ENCODE results near the gene MBNL2. TPM values are rescaled to one million over a fixed set of nuclear protein-coding genes. Genes with fewer than 3 reads are reported as not detected.
A peak's percentile ranks its signal among the peaks of the same experiment; 100 is the strongest.

Gene MBNL2
- total and polyA plus RNA-seq, 11 donors: 18.5 to 100 (median 81.4) TPM

- H3K27me3 ChIP-seq: no peaks in the 10 kb centered on the region
- peaks cover 0 to 21% (median 0%) of the 10 kb centered on the region in 12 donors for H3K4me1 ChIP-seq
- 73 to 92% (median 84%) methylated on average over 1 of the region's 1 CpG for WGBS, 4 donors
- no peak for TF ChIP-seq CTCF (IDR thresholded peaks at IDR 0.05)
- no peak for TF ChIP-seq POLR2A (IDR thresholded peaks at IDR 0.05)
- H3K9me3 ChIP-seq: no peaks in the 10 kb centered on the region
- no peak overlapping the region for H3K27ac ChIP-seq
- intact Hi-C loops (cut with DNase I): no loop called here
- peaks cover 0 to 43% (median 20%) of the 10 kb centered on the region in 9 donors for H3K36me3 ChIP-seq
- ATAC-seq: no peak
- H3K4me3 ChIP-seq: no peak overlapping the region
- DNase-seq: no peak
These were observed 169.9 kb downstream of the MBNL2 start for GRCh38 chr13:97392020-97392419.

DNA sequence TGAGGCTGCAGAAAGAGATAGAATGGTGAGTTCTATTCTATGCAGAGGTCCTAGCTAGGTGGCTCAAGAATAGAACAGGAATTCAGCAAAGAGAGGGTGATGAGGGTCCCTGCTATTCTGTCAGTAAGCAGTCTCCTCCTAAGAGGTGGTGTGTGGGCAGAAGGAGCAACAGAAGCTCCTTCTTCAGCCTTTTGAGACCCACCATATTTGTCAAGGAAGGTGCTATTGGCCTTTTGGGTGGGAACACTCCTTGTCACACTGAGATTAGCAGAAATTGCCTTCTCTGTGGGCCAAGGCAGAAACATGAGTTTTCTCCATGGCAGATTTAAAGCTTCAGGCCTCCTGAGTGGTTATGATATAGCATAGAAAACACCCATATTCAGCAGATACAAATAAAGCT is 172.4 kb downstream of the MBNL2 start:
- Histone ChIP-seq H3K36me3 (peaks cover 0 to 36% (median 20%) of the 10 kb centered on the region in 9 donors), H3K4me1 (peaks cover 0 to 10% (median 0%) of the 10 kb centered on the region in 12 donors), H3K9me3 (no peaks in the 10 kb centered on the region), H3K4me3 (no peak overlapping the region), H3K27me3 (no peaks in the 10 kb centered on the region), H3K27ac (no peak overlapping the region)
- TF ChIP-seq CTCF (IDR thresholded peaks at IDR 0.05) (no peak), POLR2A (IDR thresholded peaks at IDR 0.05) (no peak)
- ATAC-seq (no peak), DNase-seq (no peak)
- intact Hi-C loops (cut with DNase I): no loop called here

GRCh38 chr13:97395447-97396136 is 173.5 kb downstream of the MBNL2 start:
- ATAC-seq (peak in 1 of 4 donors; percentile 47), DNase-seq (no peak)
- H3K36me3 ChIP-seq: peaks cover 0 to 34% (median 20%) of the 10 kb centered on the region in 9 donors
- no peaks in the 10 kb centered on the region for H3K9me3 ChIP-seq
- H3K4me3 ChIP-seq: no peak overlapping the region
- H3K27ac ChIP-seq: no peak overlapping the region
- intact Hi-C loops (cut with DNase I): no loop called here
- WGBS, 4 donors: 80 to 87% (median 87%) methylated on average over 4 of the region's 4 CpGs
- no peak for TF ChIP-seq CTCF (IDR thresholded peaks at IDR 0.05)
- TF ChIP-seq POLR2A (IDR thresholded peaks at IDR 0.05): no peak
- H3K4me1 ChIP-seq: peaks cover 0 to 10% (median 0%) of the 10 kb centered on the region in 12 donors
- no peaks in the 10 kb centered on the region for H3K27me3 ChIP-seq

DNA sequence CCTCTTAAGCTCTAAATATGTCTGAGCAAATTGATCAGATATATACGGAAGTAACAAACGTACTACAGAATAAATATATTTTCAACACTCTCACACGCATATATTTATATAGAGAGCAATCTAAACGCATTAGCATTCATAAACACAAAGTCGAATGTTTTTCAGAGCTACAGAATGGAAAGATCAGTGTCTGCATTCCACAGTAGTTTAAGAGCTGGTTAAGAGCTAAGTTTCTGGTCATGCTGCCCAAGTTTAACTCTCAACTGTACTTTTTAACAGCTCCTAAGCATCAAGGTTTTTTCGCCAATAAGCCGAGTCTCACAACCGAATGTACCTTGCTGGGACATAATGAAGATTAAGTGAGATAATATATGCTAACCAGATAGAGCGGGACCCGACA is 175.1 kb downstream of the MBNL2 start:
- DNase-seq: no peak
- intact Hi-C loops (cut with DNase I): no loop called here
- H3K27ac ChIP-seq: no peak overlapping the region

More for the DNA sequence above, 175.1 kb downstream of the MBNL2 start:
- Histone ChIP-seq H3K27me3 (no peaks in the 10 kb centered on the region), H3K9me3 (no peaks in the 10 kb centered on the region), H3K4me3 (no peak overlapping the region), H3K36me3 (peaks cover 0 to 20% (median 7%) of the 10 kb centered on the region in 9 donors), H3K4me1 (peaks cover 0 to 4% (median 0%) of the 10 kb centered on the region in 12 donors)
- WGBS, 4 donors: 87 to 92% (median 90%) methylated on average over 10 of the region's 10 CpGs
- no peak for TF ChIP-seq POLR2A (IDR thresholded peaks at IDR 0.05)
- no peak for TF ChIP-seq CTCF (IDR thresholded peaks at IDR 0.05)
- ATAC-seq: no peak
